Panc1 (cell line): ENCODE measurements around the gene FRMD5. TPM values are rescaled to one million over a fixed set of nuclear protein-coding genes. Genes with fewer than 3 reads are reported as not detected.

Source experiments
- ATAC-seq: fragments of 200-7000 bp; cut with Tn5 transposase; 2 replicates; pipeline ENCODE4 v1.9.1; 2020; ENCODE audit warnings: mild to moderate bottlenecking, moderate library complexity
- BruUV-seq: library from RNA; stranded (reverse); fragments of 400-500 nt; replicated peaks from 2 replicates; lab custom pipeline; 2021; lab: Mats Ljungman, UMichigan
- CTCF ChIA-PET: fragments of 300-600 bp; sonication (Branson Sonifier 250); formaldehyde crosslinking; loops from one replicate; lab custom pipeline; 2022; ENCODE audit warnings: antibody characterized with exemption; lab: Charles Lee
- POLR2A ChIA-PET: fragments of 300-600 bp; sonication (Branson Sonifier 250); formaldehyde crosslinking; loops from one replicate; lab custom pipeline; 2022; ENCODE audit warnings: antibody characterized with exemption; lab: Charles Lee
- DNase-seq: peaks from one replicate; pipeline ENCODE4 v3.0.0-alpha.2; 2010; ENCODE audit warnings: low read depth, low spot score
- H3K27ac ChIP-seq: 2 replicates; pipeline ENCODE4 v1.5.1; 2011; ENCODE audit warnings: mild to moderate bottlenecking, low read length, inconsistent platforms
- H3K27me3 ChIP-seq: fragments of 200-500 bp; sonication (Bioruptor generic); 2 replicates; pipeline ENCODE4 v1.6.0; 2014; ENCODE audit warnings: low read length, inconsistent platforms; ENCODE audit not compliant: control insufficient read depth, insufficient read depth
- H3K36me3 ChIP-seq: fragments of 200-500 bp; sonication (Bioruptor generic); 2 replicates; pipeline ENCODE4 v1.5.1; 2014; ENCODE audit warnings: inconsistent platforms, mild to moderate bottlenecking, low read length, moderate library complexity; ENCODE audit not compliant: control insufficient read depth, insufficient read depth
- H3K4me1 ChIP-seq: 2 replicates; pipeline ENCODE4 v1.5.1; 2011; ENCODE audit warnings: inconsistent platforms, mild to moderate bottlenecking, low read length, moderate library complexity; ENCODE audit not compliant: control insufficient read depth, insufficient read depth
- H3K4me3 ChIP-seq, 2 experiments: 2 replicates each; pipeline ENCODE4 v1.5.1; 2011 to 2012; ENCODE audit warnings: low read depth in 2 of 2, low read length in 2 of 2, mild to moderate bottlenecking in 2 of 2, inconsistent platforms in 1 of 2, moderate library complexity in 1 of 2
- H3K9me3 ChIP-seq: fragments of 200-500 bp; sonication (Bioruptor generic); 2 replicates; pipeline ENCODE4 v1.5.1; 2014; ENCODE audit warnings: low read depth, mild to moderate bottlenecking, inconsistent platforms, low read length, moderate library complexity; ENCODE audit not compliant: control insufficient read depth, insufficient read depth
- POLR2AphosphoS5 ChIP-seq: IDR thresholded peaks from 2 replicates; pipeline ENCODE4 v1.6.1; 2012; ENCODE audit warnings: mild to moderate bottlenecking, low read depth, low read length, moderate library complexity
- SIN3A ChIP-seq: IDR thresholded peaks from 2 replicates; pipeline ENCODE4 v1.6.1; 2012; ENCODE audit warnings: low read depth, mild to moderate bottlenecking, low read length, moderate library complexity, borderline replicate concordance; ENCODE audit not compliant: insufficient read depth
- TCF7L2 ChIP-seq: IDR thresholded peaks from 2 replicates; pipeline ENCODE4 v1.6.1; 2011; ENCODE audit warnings: mild to moderate bottlenecking, low read depth, low read length, inconsistent platforms
- in situ Hi-C: cut with HindIII; loops from 2 replicates; pipeline ENCODE4 v1.10.0; 2016; ENCODE audit warnings: low sequenced_read_pairs, low pct_unique_long_range_greater_than_20kb
- intact Hi-C: fragments of 100-400 bp; cut with micrococcal nuclease; formaldehyde crosslinking; loops from one replicate; pipeline ENCODE4 v1.10.0; 2022; ENCODE audit not compliant: unreplicated experiment
- total RNA-seq: library from RNA; stranded (reverse); gene quantifications from one replicate; pipeline ENCODE4 v1.2.1, GENCODE V29; 2021; ENCODE audit not compliant: unreplicated experiment
- TF ChIP-seq, protein P1 (sequence below), 2 experiments: IDR thresholded peaks; 2 replicates each; pipeline ENCODE4 v1.6.1; 2011 to 2012; ENCODE audit warnings: low read depth in 2 of 2, control low read depth in 1 of 2, low read length in 1 of 2, mild to moderate bottlenecking in 1 of 2, moderate library complexity in 1 of 2; ENCODE audit not compliant: insufficient read depth in 1 of 2
- TF ChIP-seq, protein P2 (sequence below): fragments of 450-650 bp; IDR thresholded peaks from 2 replicates; pipeline ENCODE4 v1.5.1; 2017; ENCODE audit warnings: mild to moderate bottlenecking

The FRMD5 gene
- total RNA-seq, 1 experiment from 2014 or later, result 18.3 TPM

DNA sequence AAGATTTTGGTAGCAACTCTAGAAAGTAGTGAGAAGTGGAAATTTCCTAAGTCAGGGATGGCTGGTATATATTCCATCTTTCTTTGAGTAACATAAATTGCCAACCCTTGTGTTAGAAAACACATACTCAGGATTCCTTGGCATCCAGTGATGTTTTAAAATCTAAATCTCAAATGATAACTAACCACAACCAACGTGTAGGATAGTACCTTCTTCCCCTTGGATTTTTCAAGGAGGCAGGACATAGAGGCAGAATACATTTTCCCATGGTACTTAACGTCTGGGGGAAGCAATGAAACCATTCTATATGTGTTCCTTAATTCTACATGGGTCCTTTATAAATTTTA, 274.8 kb downstream of the FRMD5 start:
- H3K9me3 ChIP-seq, result no peaks in the 10 kb centered on the region
- no peaks in the 10 kb centered on the region for H3K4me1 ChIP-seq
- no peaks in the 10 kb centered on the region for H3K27me3 ChIP-seq
- ATAC-seq (no peak), DNase-seq (no peak)
- no peaks in the 10 kb centered on the region for H3K36me3 ChIP-seq
- ChIA-PET CTCF (no interaction called here), POLR2A (no interaction called here)
- in situ Hi-C loops, result no loop called here
- no TSS peak for BruUV-seq
- no peak overlapping the region for H3K4me3 ChIP-seq
- intact Hi-C loops, result no loop called here
- H3K27ac ChIP-seq, result no peak overlapping the region
- TF ChIP-seq POLR2AphosphoS5, result no peak
- TF ChIP-seq TCF7L2, result no peak

DNA sequence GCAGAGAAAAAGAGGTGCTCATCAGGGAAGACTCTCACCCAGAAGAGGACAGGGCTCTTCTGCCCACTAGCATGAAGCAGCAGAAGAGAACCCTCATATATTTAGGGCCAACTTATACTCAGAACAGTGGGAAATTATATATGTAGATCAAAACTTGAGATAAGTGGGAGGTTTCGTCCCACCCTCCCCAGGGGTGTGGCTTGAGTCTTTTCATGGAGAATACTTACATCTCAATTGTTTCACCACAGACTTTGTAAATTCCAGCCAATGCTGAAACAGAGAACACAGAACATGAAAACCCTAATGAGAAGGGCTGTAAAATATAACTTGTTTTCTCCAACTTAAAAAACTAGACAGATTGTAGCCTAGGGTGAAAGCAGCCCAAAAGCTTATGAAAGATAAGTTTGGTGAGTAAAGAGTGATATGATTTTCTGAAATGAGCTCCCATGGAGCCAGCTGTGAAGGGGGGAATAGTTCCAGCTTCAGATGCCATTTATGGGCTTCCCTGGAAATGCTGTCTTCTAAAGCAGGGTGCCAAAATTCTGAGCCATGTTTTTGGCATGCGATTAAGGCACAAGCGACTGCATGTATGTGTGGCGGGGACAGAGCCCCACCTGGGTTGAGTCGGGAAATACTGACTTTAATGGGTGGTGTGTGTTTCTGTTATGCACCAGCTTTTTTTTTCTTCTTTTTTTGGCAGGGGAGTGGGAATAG, 275.4 kb downstream of the FRMD5 start:
- H3K36me3 ChIP-seq, result no peaks in the 10 kb centered on the region
- BruUV-seq, result no TSS peak

More for the DNA sequence above, 275.4 kb downstream of the FRMD5 start:
- Histone ChIP-seq H3K27me3 (no peaks in the 10 kb centered on the region), H3K4me3 (no peak overlapping the region), H3K4me1 (no peaks in the 10 kb centered on the region), H3K27ac (no peak overlapping the region), H3K9me3 (no peaks in the 10 kb centered on the region)
- ChIA-PET POLR2A (no interaction called here), CTCF (no interaction called here)
- in situ Hi-C loops, result no loop called here
- DNase-seq (no peak), ATAC-seq (no peak)
- TF ChIP-seq SIN3A (no peak), POLR2AphosphoS5 (no peak), TCF7L2 (no peak)
- TF ChIP-seq, protein P1, sequence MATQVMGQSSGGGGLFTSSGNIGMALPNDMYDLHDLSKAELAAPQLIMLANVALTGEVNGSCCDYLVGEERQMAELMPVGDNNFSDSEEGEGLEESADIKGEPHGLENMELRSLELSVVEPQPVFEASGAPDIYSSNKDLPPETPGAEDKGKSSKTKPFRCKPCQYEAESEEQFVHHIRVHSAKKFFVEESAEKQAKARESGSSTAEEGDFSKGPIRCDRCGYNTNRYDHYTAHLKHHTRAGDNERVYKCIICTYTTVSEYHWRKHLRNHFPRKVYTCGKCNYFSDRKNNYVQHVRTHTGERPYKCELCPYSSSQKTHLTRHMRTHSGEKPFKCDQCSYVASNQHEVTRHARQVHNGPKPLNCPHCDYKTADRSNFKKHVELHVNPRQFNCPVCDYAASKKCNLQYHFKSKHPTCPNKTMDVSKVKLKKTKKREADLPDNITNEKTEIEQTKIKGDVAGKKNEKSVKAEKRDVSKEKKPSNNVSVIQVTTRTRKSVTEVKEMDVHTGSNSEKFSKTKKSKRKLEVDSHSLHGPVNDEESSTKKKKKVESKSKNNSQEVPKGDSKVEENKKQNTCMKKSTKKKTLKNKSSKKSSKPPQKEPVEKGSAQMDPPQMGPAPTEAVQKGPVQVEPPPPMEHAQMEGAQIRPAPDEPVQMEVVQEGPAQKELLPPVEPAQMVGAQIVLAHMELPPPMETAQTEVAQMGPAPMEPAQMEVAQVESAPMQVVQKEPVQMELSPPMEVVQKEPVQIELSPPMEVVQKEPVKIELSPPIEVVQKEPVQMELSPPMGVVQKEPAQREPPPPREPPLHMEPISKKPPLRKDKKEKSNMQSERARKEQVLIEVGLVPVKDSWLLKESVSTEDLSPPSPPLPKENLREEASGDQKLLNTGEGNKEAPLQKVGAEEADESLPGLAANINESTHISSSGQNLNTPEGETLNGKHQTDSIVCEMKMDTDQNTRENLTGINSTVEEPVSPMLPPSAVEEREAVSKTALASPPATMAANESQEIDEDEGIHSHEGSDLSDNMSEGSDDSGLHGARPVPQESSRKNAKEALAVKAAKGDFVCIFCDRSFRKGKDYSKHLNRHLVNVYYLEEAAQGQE (IDR thresholded peaks at IDR 0.05; ENCODE audit: insufficient read depth in 1 of 2, low read depth in 2 of 2, low read length in 1 of 2), result no peak
- TF ChIP-seq, protein P2, sequence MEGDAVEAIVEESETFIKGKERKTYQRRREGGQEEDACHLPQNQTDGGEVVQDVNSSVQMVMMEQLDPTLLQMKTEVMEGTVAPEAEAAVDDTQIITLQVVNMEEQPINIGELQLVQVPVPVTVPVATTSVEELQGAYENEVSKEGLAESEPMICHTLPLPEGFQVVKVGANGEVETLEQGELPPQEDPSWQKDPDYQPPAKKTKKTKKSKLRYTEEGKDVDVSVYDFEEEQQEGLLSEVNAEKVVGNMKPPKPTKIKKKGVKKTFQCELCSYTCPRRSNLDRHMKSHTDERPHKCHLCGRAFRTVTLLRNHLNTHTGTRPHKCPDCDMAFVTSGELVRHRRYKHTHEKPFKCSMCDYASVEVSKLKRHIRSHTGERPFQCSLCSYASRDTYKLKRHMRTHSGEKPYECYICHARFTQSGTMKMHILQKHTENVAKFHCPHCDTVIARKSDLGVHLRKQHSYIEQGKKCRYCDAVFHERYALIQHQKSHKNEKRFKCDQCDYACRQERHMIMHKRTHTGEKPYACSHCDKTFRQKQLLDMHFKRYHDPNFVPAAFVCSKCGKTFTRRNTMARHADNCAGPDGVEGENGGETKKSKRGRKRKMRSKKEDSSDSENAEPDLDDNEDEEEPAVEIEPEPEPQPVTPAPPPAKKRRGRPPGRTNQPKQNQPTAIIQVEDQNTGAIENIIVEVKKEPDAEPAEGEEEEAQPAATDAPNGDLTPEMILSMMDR, result no peak
- intact Hi-C loops, result no loop called here
